ENCODE data around the gene PITPNC1.

Gene PITPNC1

GRCh38 chr17:67573987-67574657 lies 197.0 kb downstream of the PITPNC1 start:
- H3K36me3 ChIP-seq, result peaks cover 0 to 5% (median 0%) of the 10 kb centered on the region in 3 donors
- H3K27ac ChIP-seq, result no peak overlapping the region
- no peaks in the 10 kb centered on the region for H3K4me1 ChIP-seq
- no peaks in the 10 kb centered on the region for H3K27me3 ChIP-seq
- intact Hi-C loops (cut with DNase I; ENCODE audit: low total_unique reads), result no loop called here
- no peaks in the 10 kb centered on the region for H3K9me3 ChIP-seq
- TF ChIP-seq CTCF (IDR thresholded peaks at IDR 0.05), result no peak
- H3K4me3 ChIP-seq, result no peak overlapping the region
- DNase-seq, result no peak

GRCh38 chr17:67574658-67575293 lies 197.7 kb downstream of the PITPNC1 start:
- no peaks in the 10 kb centered on the region for H3K27me3 ChIP-seq
- no peak for TF ChIP-seq CTCF (IDR thresholded peaks at IDR 0.05)
- no peak overlapping the region for H3K4me3 ChIP-seq
- H3K27ac ChIP-seq, result no peak overlapping the region
- peaks cover 0 to 5% (median 0%) of the 10 kb centered on the region in 3 donors for H3K36me3 ChIP-seq
- no peaks in the 10 kb centered on the region for H3K9me3 ChIP-seq
- intact Hi-C loops (cut with DNase I; ENCODE audit: low total_unique reads), result no loop called here
- no peaks in the 10 kb centered on the region for H3K4me1 ChIP-seq
- DNase-seq, result no peak

GRCh38 chr17:67575325-67575724 lies 198.2 kb downstream of the PITPNC1 start:
- intact Hi-C loops (cut with DNase I; ENCODE audit: low total_unique reads), result no loop called here
- H3K36me3 ChIP-seq, result peaks cover 0 to 5% (median 0%) of the 10 kb centered on the region in 3 donors
- DNase-seq, result no peak
- H3K27ac ChIP-seq, result no peak overlapping the region
- no peaks in the 10 kb centered on the region for H3K27me3 ChIP-seq
- no peak for TF ChIP-seq CTCF (IDR thresholded peaks at IDR 0.05)
- no peaks in the 10 kb centered on the region for H3K4me1 ChIP-seq
- H3K9me3 ChIP-seq, result no peaks in the 10 kb centered on the region
- no peak overlapping the region for H3K4me3 ChIP-seq

GRCh38 chr17:67576471-67577115 lies 199.5 kb downstream of the PITPNC1 start:
- no peak for TF ChIP-seq CTCF (IDR thresholded peaks at IDR 0.05)
- Histone ChIP-seq H3K4me1 (no peaks in the 10 kb centered on the region), H3K27me3 (no peaks in the 10 kb centered on the region), H3K9me3 (no peaks in the 10 kb centered on the region), H3K4me3 (no peak overlapping the region), H3K27ac (no peak overlapping the region), H3K36me3 (peaks cover 0 to 5% (median 0%) of the 10 kb centered on the region in 3 donors)
- DNase-seq, result no peak
- intact Hi-C loops (cut with DNase I; ENCODE audit: low total_unique reads), result no loop called here

- Histone ChIP-seq H3K27me3 (no peaks in the 10 kb centered on the region), H3K27ac (no peak overlapping the region), H3K36me3 (peaks cover 0 to 5% (median 0%) of the 10 kb centered on the region in 3 donors), H3K9me3 (no peaks in the 10 kb centered on the region), H3K4me3 (no peak overlapping the region), H3K4me1 (no peaks in the 10 kb centered on the region)
- DNase-seq, result no peak
- intact Hi-C loops (cut with DNase I; ENCODE audit: low total_unique reads), result no loop called here
- TF ChIP-seq CTCF (IDR thresholded peaks at IDR 0.05), result no peak
Observed at GRCh38 chr17:67577429-67578141, 200.5 kb downstream of the PITPNC1 start.
